ENCODE measurements around the gene FAM171A2.
"Not testable (repeated sequence)": the region's sequence is repeated elsewhere in the genome, so short reads cannot be mapped to it uniquely, and the experiment has no call there.

The FAM171A2 gene

DNA sequence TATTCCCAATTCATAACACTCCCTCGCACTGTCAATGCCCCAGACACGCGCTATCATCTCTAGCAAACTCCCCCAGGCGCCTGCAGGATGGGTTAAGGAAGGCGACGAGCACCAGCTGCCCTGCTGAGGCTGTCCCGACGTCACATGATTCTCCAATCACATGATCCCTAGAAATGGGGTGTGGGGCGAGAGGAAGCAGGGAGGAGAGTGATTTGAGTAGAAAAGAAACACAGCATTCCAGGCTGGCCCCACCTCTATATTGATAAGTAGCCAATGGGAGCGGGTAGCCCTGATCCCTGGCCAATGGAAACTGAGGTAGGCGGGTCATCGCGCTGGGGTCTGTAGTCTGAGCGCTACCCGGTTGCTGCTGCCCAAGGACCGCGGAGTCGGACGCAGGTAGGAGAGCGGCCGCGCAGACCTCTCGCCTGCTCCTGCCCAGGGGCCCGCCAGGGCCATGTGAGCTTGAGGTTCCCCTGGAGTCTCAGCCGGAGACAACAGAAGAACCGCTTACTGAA lies 18.7 kb downstream of the FAM171A2 start, which contains the start of gene GRN:
Gene GRN, plus strand, starts transcription at position 364 of the 515 bp plus-strand sequence. CDS start 3,863 bp downstream, outside the sequence.
- DNase-seq, result peak; percentile 98

GRCh38 chr17:44343510-44344209 lies 20.0 kb downstream of the FAM171A2 start:
- DNase-seq, result no peak

DNA sequence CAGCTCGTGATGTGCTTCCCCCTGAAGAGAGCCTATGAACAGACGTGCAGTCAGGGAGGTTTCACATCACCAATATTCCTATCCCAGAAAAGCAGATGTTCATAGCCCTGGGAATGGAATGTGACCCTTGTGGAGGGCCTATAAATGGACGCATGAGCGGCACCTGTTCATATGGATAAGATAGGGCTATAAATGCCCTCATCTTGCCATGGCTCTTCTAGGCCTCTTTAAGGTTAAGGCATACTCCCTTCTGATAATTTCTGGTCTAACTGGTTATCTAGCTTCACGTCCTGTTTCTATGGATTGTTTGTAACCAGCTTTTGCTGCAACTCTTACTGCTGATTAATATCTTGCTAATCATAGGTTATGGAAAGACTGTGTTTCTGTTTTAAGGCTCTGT lies 23.1 kb downstream of the FAM171A2 start:
- DNase-seq, result not testable (repeated sequence)

DNA sequence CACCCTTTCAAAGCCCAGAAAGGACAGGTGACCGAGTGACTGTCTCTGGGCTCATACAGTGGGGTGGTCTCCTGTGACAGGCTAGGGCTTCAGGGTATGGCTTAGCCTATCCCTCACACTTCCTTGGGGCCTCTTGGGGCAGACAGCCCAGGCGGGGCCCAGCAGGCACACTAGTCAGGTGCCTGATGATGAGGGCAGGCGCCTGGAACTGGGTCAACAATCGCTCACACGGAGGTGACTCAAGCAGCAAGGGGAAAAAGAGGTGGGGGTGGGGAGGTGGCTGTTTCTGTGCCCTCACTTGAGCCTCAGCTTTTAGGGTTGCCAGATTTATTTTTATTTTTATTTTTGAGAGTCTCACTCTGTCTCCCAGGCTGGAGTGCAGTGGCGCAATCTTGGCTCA lies 25.0 kb downstream of the FAM171A2 start:
- DNase-seq, result no peak

- DNase-seq, result no peak
These were observed 27.7 kb downstream of the FAM171A2 start for GRCh38 chr17:44335968-44336367.

- DNase-seq, result no peak
These were observed 28.1 kb downstream of the FAM171A2 start for GRCh38 chr17:44335564-44335963.

DNA sequence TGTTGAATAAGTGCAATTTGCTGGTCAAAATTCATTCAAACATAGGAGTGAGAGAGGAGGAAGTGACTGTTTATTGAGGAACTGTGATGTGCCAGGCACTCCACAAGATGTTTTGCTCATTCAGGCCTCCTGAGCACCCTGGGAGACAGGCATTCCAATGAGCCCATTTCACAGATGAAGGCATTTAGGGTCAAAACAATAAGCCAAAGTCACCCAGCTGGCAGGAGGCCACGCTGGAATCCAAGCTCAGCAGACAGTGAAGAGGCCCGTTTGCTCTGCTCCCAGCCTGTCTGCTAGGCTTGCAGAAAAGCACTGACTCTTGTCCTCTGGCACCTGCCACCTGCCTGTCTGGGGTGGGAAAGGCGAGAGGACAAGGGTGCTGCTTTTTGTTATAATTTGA lies 28.9 kb downstream of the FAM171A2 start:
- no peak for DNase-seq

GRCh38 chr17:44334315-44334714 lies 29.3 kb downstream of the FAM171A2 start:
- DNase-seq, result no peak

DNA sequence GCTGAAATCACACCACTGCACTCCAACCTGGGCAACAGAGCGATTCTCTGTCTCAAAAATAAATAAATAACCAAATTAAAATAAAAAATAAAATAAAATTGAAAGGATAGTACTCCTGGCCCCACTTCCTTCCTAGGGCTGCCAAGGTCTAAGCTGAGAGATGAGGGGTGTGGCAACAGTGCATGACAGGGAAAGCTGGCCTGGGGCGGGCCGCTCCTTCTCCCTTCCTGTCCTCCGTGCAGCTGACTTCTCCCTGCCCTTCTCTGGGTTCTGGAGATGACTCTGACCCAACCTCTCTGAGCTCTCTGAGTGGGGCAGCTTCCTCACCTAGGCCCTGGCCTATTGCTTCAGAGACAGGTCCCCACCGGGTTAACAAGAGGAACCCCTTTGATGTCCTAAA lies 30.3 kb downstream of the FAM171A2 start:
- DNase-seq, result no peak

DNA sequence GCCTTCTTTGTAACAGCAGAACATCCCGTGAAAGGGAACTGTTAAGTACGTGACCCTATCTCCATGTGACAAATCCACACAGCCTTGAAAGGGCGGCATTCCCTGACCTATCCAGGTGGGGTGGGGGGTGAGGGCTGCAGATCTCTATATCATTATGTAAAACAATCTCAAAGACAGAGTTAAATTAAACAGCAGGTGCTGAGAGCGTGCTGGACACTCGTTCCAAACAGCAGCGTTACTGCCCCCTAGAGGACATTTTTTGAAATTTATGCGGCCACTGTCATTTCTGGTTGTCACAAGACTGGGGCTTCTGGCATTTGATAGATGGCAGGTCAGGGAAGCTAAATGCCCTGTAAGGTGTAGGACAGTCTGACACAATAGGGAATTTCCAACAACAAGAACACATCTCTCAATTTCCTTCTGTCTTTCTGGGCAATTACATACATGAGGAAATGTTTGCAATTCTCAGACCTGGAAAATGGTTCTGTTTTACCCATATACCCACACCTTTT lies 32.3 kb downstream of the FAM171A2 start:
- DNase-seq, result peak; percentile 68

DNA sequence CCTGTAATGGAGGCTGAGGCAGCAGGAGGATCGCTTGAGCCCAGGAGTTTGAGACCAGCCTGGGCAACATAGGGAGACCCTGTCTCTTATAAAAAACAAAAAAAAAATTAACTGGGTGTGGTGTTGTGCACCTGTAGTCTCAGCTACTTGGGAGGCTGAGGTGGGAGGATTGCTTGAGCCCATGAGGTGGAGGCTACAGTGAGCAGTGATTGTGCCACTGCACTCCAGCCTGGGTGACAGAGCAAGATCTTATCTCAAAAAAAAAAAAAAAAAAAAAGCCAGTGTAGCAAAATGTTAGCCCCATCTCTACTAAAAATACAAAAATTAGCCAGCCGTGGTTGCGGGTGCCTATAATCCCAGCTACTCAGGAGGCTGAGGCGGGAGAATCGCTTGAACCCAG lies 33.4 kb downstream of the FAM171A2 start:
- not testable (repeated sequence) for DNase-seq

GRCh38 chr17:44329516-44329915 lies 34.1 kb downstream of the FAM171A2 start:
- DNase-seq, result not testable (repeated sequence)

DNA sequence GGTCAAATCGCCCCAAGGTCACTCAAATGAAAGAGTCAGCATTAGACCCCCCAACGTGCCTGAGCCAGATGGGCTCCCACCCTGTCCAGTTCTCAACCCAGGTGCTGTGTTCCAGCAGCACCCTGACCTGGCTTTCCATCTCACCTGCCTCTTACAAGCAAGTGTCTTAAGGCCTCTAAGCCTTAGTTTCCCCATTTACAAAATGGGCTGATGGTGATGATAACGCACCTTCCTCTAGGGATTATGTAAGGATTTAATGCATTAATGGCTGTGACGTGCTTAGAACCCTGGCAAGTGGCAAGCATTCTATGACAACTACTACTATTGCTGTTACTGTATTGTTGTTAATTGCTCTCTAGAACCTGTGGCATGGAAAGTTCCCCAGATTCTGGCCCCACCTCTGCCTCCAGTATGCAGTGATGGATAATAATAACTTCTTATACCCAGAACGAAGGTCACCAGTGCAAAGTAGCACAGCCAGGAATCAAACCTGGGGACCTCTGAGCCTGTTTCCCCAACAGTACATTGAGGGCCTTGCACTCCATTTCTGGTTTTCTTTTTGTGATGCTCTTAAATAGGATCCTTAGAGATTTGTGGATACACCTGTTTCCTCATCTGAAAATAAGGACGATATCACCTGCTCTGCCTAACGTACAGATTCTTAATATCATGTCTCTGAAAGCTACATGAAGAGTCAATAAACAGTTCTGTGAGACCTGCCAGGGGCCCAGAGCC lies 35.8 kb downstream of the FAM171A2 start:
- no peak for DNase-seq

DNA sequence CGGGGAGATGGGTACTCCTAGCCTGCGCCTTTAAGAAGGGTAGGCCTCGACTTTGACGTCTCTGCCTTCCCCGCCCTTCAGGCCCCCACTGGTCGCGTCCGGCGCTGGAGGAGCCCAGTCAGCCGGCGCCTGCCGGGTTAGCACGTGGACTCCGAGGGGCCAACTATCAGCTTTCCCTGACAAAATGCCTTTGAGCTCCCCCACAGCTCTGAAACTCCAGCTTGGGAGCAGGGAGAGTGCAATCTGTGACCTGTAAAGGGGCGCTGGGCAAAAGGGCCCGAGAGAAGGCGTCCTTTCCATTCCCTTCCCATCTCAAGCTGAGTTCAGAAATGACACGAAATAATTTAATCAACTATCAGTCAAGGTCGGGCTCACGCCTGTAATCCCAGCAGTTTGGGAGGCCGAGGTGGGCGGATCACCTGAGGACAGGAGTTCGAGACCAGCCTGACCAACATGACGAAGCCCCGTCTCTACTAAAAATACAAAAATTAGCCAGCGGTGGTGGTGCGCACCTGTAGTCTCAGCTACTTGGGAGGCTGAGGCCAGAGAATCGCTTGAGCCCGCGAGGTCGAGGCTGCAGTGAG lies 36.7 kb downstream of the FAM171A2 start:
- peak; percentile 91 for DNase-seq

DNA sequence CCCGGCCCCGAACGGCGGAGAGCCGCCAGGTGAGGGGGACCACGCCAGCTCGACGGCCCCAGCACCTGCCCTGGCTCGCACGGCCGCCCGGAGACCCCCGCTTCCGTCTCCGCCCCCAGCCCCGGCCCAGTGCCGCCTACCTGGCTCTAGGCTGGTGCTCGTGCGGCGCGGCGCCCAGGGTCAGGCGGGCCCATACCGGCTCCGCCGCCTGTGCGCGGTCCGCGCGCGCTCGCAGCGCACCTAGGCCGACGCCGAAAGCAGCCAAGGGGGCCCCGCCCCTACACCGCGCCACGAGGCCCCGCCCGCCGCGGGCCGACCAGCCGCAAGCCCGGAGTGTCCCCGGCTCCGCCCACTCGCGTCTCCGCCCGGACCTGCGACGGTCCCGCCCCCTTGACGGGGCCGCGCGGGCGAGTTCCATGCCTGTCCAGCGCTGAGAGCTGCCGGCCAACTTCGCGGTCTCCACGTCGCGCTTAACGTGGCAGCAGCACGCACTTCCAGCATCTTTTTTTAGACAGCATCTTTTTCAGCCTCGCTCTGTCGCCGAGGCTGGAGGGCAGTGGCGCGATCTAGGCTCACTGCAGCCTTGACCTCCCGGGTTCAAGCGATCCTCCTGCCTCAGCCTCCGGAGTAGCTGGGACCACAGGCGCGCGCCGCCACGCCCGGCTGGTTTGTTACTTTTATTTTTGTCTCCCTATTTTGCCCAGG lies 38.9 kb downstream of the FAM171A2 start, which contains the start of gene SLC25A39:
Gene SLC25A39, minus strand, starts transcription at position 253 of the 705 bp plus-strand sequence. CDS start 1,261 bp downstream, outside the sequence.
- DNase-seq, result peak; percentile 85

DNA sequence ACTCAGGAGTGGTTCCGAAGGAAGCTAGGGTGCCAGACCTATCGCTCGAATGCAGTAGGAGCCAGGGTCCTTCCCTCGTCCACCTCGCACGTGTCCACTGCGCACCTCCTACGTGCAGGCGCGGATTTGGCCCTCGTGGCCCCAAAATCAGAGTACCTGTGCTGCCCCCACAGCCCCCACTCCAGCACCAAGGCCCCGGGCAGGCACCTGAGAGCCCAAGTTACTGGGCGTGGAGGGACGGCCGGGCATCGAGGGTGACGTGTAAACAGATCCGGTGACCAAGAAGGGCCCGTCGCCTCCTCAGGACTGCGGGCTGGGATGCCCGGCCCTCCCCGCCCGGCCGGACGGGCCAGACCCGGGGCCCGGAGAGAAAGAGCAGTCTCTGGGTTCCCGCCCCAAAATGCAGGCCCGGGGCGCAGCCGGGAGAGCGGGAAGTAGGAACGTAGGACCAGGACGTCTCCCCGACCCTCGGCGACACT lies 39.5 kb downstream of the FAM171A2 start:
- DNase-seq, result no peak

- no peak for DNase-seq
These were observed 40.1 kb downstream of the FAM171A2 start for GRCh38 chr17:44323359-44324091.

DNA sequence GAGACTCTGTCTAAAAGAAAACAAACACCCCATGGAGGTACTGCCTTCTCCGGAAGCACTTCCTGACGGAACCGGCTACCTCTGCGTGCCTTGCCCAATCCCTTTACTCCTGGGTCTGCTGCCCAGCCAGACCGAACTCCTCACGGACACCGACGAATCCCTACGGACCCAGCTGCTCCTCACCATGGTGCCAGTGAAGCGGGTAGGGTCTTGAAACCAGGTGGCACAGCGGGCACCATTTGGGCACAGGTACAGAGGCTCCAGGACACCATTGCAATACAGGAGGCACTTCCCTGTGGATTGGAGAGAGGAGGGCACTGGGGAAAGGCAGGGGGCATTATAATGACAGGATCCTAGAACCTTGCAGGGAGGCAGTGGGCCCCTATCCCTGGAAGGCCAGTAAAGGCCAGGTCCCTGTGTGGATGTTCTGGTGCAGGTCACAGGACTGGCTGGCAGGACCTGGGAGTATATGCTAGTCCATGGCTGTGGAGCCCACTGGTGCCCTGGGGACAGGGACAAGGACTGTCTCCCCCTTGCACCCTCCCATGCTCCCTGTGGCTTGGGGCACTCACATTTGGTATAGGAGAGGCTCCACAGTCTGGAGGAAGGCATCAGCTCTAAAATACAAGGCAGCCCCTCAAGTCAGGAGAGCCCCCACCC lies 41.3 kb downstream of the FAM171A2 start:
- no peak for DNase-seq

GRCh38 chr17:44321246-44322120 lies 42.2 kb downstream of the FAM171A2 start:
- DNase-seq, result no peak

DNA sequence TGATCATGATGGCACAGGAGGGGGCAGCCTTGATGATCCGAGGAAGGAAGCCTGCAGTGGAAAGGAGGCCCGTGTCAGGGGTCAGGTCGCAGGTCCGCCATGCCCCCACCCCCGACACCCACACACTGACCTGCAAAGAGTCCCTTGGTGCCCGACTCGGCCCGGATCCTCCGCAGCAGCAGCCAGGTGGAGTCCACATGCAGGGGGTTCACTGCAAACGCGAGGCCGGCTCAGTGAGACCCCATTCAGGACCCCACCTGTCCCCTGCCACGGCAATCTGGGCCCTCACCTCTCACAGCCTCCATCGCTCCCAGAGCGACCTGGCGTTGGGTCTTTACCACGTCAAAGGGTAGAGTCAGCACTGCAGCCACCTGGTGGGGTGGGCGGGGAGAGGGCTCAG lies 43.6 kb downstream of the FAM171A2 start:
- DNase-seq, result no peak
